SK-MEL-5 (cell line): Measurements from ENCODE around the gene MPZ. TPM values are rescaled to one million over a fixed set of nuclear protein-coding genes. Genes with fewer than 3 reads are reported as not detected.
"Not testable (repeated sequence)": the region's sequence is repeated elsewhere in the genome, so short reads cannot be mapped to it uniquely, and the experiment has no call there.

Experiments
- DNase-seq: peaks from one replicate; pipeline ENCODE4 v3.0.0-alpha.2; 2016; ENCODE audit warnings: low read depth, low spot score
- in situ Hi-C: cut with HindIII; loops from 2 replicates; pipeline ENCODE4 v1.10.0; 2016; ENCODE audit warnings: low sequenced_read_pairs, high pct_unique_total_duplicates, low pct_unique_long_range_greater_than_20kb
- polyA plus RNA-seq, 2 experiments: library from polyadenylated mRNA; depleted of rRNA; stranded (reverse); fragments of >200 nt; gene quantifications; 2 replicates each; pipeline ENCODE4 v1.2.3, GENCODE V29; 2015
- total RNA-seq: library from RNA; depleted of rRNA; stranded (reverse); fragments of >200 nt; shearing (Covaris generic); gene quantifications from 2 replicates; pipeline ENCODE4 v1.2.3, GENCODE V29; 2014; rRNA removed

The MPZ gene
- total RNA-seq: 3.4 and 3.6 TPM in 2 replicates
- 4.3 and 4.8 TPM in 2 replicates for polyA plus RNA-seq (2015; cell fraction: cytosol; rRNA removed)
- 2.6 and 4.4 TPM in 2 replicates for polyA plus RNA-seq (2015; cell fraction: nucleus; rRNA removed)

- no peak for DNase-seq
- in situ Hi-C loops: no loop called here
These were observed at the start of gene MPZ for GRCh38 chr1:161309868-161310267. MPZ (minus strand) TSS chr1:161309968; CDS start chr1:161309905, 63 bp downstream.

- in situ Hi-C loops: no loop called here
These were observed 49.5 kb upstream of the MPZ start for GRCh38 chr1:161359291-161359690.

GRCh38 chr1:161357073-161357472 is 47.3 kb upstream of the MPZ start:
- in situ Hi-C loops: no loop called here
- no peak for DNase-seq

More at GRCh38 chr1:161359291-161359690, 49.5 kb upstream of the MPZ start:
- peak; percentile 40 for DNase-seq

GRCh38 chr1:161351482-161351881 is 41.7 kb upstream of the MPZ start:
- no peak for DNase-seq
- in situ Hi-C loops: no loop called here

- in situ Hi-C loops: no loop called here
- DNase-seq: no peak
These were observed 40.9 kb upstream of the MPZ start for GRCh38 chr1:161350671-161351070.

GRCh38 chr1:161342821-161343220 is 33.1 kb upstream of the MPZ start:
- DNase-seq: no peak
- in situ Hi-C loops: no loop called here

GRCh38 chr1:161342177-161342576 is 32.4 kb upstream of the MPZ start:
- in situ Hi-C loops: no loop called here
- no peak for DNase-seq

GRCh38 chr1:161335796-161336195 is 26.0 kb upstream of the MPZ start:
- no peak for DNase-seq
- in situ Hi-C loops: no loop called here

- DNase-seq: no peak
- in situ Hi-C loops: no loop called here
These were observed 23.4 kb upstream of the MPZ start for GRCh38 chr1:161333166-161333565.

GRCh38 chr1:161330346-161330745 is 20.6 kb upstream of the MPZ start:
- DNase-seq: peak; percentile 50
- in situ Hi-C loops: no loop called here

- no peak for DNase-seq
These were observed 14.3 kb upstream of the MPZ start for GRCh38 chr1:161324020-161324419.

GRCh38 chr1:161315841-161316674 is 6.3 kb upstream of the MPZ start:
- DNase-seq, in situ Hi-C loops: not testable (repeated sequence)

More at GRCh38 chr1:161324020-161324419, 14.3 kb upstream of the MPZ start:
- in situ Hi-C loops: no loop called here

- peak; percentile 91 for DNase-seq
- in situ Hi-C loops: no loop called here
These were observed 4.6 kb upstream of the MPZ start, which contains the start of gene SDHC for GRCh38 chr1:161314201-161314981. SDHC (plus strand) TSS chr1:161314381; CDS start chr1:161314406, 25 bp downstream.

- in situ Hi-C loops: no loop called here
- DNase-seq: peak; percentile 62
These were observed 3.9 kb upstream of the MPZ start for GRCh38 chr1:161313554-161314200.

- in situ Hi-C loops: no loop called here
- no peak for DNase-seq
These were observed 1.9 kb upstream of the MPZ start for GRCh38 chr1:161311595-161312181.

- in situ Hi-C loops: no loop called here
- peak; percentile 69 for DNase-seq
These were observed 1.7 kb downstream of the MPZ start for GRCh38 chr1:161307892-161308638.

- in situ Hi-C loops: no loop called here
- DNase-seq: peak; percentile 55
These were observed 2.5 kb downstream of the MPZ start for GRCh38 chr1:161307230-161307768.
